NK-92 (cell line): ENCODE measurements around the gene CBX8.

ENCODE experiments used
- DNase-seq: peaks from one replicate; lab custom pipeline; 2025; ENCODE audit not compliant: unreplicated experiment; lab: John Stamatoyannopoulos, UW

The CBX8 gene

GRCh38 chr17:79754370-79754769 lies 42.5 kb downstream of the CBX8 start:
- no peak for DNase-seq

GRCh38 chr17:79752175-79752574 lies 44.7 kb downstream of the CBX8 start:
- no peak for DNase-seq

- DNase-seq: no peak
Measured at GRCh38 chr17:79750650-79751545, 46.0 kb downstream of the CBX8 start.

GRCh38 chr17:79749958-79750357 lies 46.9 kb downstream of the CBX8 start:
- no peak for DNase-seq

GRCh38 chr17:79749156-79749815 lies 47.6 kb downstream of the CBX8 start:
- DNase-seq: no peak

GRCh38 chr17:79748295-79749099 lies 48.4 kb downstream of the CBX8 start:
- DNase-seq: no peak

- DNase-seq: no peak
Measured at GRCh38 chr17:79747508-79748294, 49.2 kb downstream of the CBX8 start.

- no peak for DNase-seq
Measured at GRCh38 chr17:79746889-79747507, 49.9 kb downstream of the CBX8 start.

GRCh38 chr17:79745641-79746105 lies 51.2 kb downstream of the CBX8 start:
- DNase-seq: no peak

GRCh38 chr17:79743614-79744013 lies 53.3 kb downstream of the CBX8 start:
- no peak for DNase-seq

- DNase-seq: no peak
Measured at GRCh38 chr17:79742951-79743476, 53.9 kb downstream of the CBX8 start.

GRCh38 chr17:79742589-79742918 lies 54.3 kb downstream of the CBX8 start:
- no peak for DNase-seq
